ENCODE results near the gene ZNF366. TPM values are rescaled to one million over a fixed set of nuclear protein-coding genes. Genes with fewer than 3 reads are reported as not detected.

Gene ZNF366
- polyA plus RNA-seq, 3 donors = 0.05 to 1.2 (median 0.76) TPM

DNA sequence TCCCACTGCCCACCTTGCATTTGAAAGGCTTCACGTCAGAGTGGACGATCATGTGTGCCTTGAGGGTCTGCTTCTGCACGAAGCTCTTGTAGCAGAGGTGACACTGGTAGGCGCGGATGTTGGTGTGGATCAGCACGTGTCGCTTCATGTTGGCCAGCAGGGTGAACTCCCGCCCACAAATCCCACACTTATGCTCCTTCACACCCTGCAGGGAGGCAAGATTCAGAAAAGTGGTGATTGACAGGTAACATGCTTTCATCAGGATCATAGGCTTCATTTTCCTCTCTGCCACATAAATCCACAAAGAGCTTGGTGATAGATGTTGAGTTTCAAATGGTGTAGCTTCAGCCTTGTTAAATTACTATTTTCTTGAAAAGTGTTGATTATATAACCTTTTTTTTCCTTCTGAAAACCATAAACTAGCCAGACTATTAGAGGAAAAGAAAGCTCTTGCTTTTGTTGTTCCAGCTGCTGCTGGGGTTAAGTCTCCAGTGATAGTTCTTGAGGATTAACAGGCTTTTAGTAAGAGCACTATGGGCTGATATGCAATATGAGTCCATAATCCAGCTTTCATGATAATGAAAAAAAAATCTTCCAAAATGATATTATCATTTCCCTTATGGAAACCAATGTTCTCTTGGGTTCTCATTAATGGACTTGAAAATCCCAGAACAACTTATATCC lies 50.7 kb downstream of the ZNF366 start:
- no peaks in the 10 kb centered on the region for H3K27me3 ChIP-seq (ENCODE audit: control insufficient read depth in 2 of 2, insufficient read depth in 2 of 2, low read length in 2 of 2)
- H3K4me3 Mint-ChIP-seq = no peak overlapping the region
- no peak overlapping the region for H2AFZ ChIP-seq (ENCODE audit: insufficient read depth, low read depth, low read length, poor library complexity, severe bottlenecking)
- H3K9me3 ChIP-seq (replicated peaks in 1 of 2; ENCODE audit: control insufficient read depth in 1 of 2, insufficient read depth in 1 of 2, low read length in 2 of 2) = no peaks in the 10 kb centered on the region
- H3K36me3 ChIP-seq (replicated peaks in 1 of 2; ENCODE audit: control insufficient read depth in 1 of 2, insufficient read depth in 2 of 2, low read length in 2 of 2) = peaks cover 0 to 21% of the 10 kb centered on the region in 2 donors
- H3K36me3 Mint-ChIP-seq = peaks cover 17 to 35% of the 10 kb centered on the region in 2 donors
- H3K9me3 Mint-ChIP-seq = peaks cover 0 to 2% (median 1%) of the 10 kb centered on the region in 7 donors
- peaks cover 0 to 4% (median 0%) of the 10 kb centered on the region in 3 donors for H3K27me3 Mint-ChIP-seq (ENCODE audit: low read depth in 3 of 3)
- H3K9ac ChIP-seq (ENCODE audit: insufficient read depth, low read length, poor library complexity, severe bottlenecking) = no peak overlapping the region
- H4K20me1 ChIP-seq (ENCODE audit: insufficient read depth, low read length) = no peaks in the 10 kb centered on the region
- no peak overlapping the region for H3K4me2 ChIP-seq (replicated peaks; ENCODE audit: extremely low read depth, low read length, poor library complexity, severe bottlenecking)
- H3K27ac Mint-ChIP-seq = no peak overlapping the region
- intact Hi-C loops (cut with micrococcal nuclease) = no loop called here
- DNase-seq = no peak
- TF ChIP-seq, protein P1, sequence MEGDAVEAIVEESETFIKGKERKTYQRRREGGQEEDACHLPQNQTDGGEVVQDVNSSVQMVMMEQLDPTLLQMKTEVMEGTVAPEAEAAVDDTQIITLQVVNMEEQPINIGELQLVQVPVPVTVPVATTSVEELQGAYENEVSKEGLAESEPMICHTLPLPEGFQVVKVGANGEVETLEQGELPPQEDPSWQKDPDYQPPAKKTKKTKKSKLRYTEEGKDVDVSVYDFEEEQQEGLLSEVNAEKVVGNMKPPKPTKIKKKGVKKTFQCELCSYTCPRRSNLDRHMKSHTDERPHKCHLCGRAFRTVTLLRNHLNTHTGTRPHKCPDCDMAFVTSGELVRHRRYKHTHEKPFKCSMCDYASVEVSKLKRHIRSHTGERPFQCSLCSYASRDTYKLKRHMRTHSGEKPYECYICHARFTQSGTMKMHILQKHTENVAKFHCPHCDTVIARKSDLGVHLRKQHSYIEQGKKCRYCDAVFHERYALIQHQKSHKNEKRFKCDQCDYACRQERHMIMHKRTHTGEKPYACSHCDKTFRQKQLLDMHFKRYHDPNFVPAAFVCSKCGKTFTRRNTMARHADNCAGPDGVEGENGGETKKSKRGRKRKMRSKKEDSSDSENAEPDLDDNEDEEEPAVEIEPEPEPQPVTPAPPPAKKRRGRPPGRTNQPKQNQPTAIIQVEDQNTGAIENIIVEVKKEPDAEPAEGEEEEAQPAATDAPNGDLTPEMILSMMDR (IDR thresholded peaks at IDR 0.05) = no peak
- H3K4me3 ChIP-seq (replicated peaks in 1 of 3; ENCODE audit: low read depth in 2 of 3, low read length in 3 of 3) = no peak overlapping the region
- peaks cover 11 to 12% of the 10 kb centered on the region in 2 donors for H3K4me1 ChIP-seq (ENCODE audit: control insufficient read depth in 1 of 2, insufficient read depth in 2 of 2, low read length in 2 of 2)
- no peaks in the 10 kb centered on the region for H3K79me2 ChIP-seq (ENCODE audit: insufficient read depth, low read length)
- H3K4me1 Mint-ChIP-seq = peaks cover 11% of the 10 kb centered on the region
- 100% methylated on average over 4 of the region's 8 CpGs for WGBS (ENCODE audit: insufficient coverage)
- no peak overlapping the region for H3K27ac ChIP-seq (ENCODE audit: low read depth in 1 of 2, low read length in 2 of 2)

DNA sequence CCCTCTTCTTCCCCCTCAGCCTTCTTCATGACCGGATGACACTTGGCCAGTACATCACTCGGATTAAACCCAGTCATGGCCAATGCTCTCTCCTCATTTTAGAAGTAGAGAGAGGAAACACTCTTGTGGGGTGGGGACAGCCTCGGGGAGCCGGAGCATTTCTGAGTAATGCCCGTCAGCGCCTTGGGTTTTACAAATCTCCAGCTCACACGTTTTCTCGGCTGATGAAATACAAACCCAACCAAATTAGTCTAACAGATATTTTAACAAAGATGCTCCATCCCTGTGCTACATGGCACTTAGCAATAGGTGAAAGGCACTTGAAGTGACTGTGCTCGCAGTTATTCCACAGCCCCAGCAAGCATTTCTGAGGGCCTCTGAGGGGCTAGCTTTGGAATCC lies 51.7 kb downstream of the ZNF366 start:
- H3K27me3 Mint-ChIP-seq (ENCODE audit: low read depth in 3 of 3) = peaks cover 0 to 1% (median 0%) of the 10 kb centered on the region in 3 donors
- Histone ChIP-seq H3K4me3 (replicated peaks in 1 of 3; ENCODE audit: low read depth in 2 of 3, low read length in 3 of 3) (no peak overlapping the region), H2AFZ (ENCODE audit: insufficient read depth, low read depth, low read length, poor library complexity, severe bottlenecking) (no peak overlapping the region), H3K27me3 (ENCODE audit: control insufficient read depth in 2 of 2, insufficient read depth in 2 of 2, low read length in 2 of 2) (no peaks in the 10 kb centered on the region), H4K20me1 (ENCODE audit: insufficient read depth, low read length) (no peaks in the 10 kb centered on the region), H3K9me3 (replicated peaks in 1 of 2; ENCODE audit: control insufficient read depth in 1 of 2, insufficient read depth in 1 of 2, low read length in 2 of 2) (no peaks in the 10 kb centered on the region), H3K79me2 (ENCODE audit: insufficient read depth, low read length) (no peaks in the 10 kb centered on the region), H3K27ac (ENCODE audit: low read depth in 1 of 2, low read length in 2 of 2) (no peak overlapping the region), H3K4me1 (ENCODE audit: control insufficient read depth in 1 of 2, insufficient read depth in 2 of 2, low read length in 2 of 2) (peaks cover 11 to 12% of the 10 kb centered on the region in 2 donors), H3K9ac (ENCODE audit: insufficient read depth, low read length, poor library complexity, severe bottlenecking) (no peak overlapping the region), H3K36me3 (replicated peaks in 1 of 2; ENCODE audit: control insufficient read depth in 1 of 2, insufficient read depth in 2 of 2, low read length in 2 of 2) (peaks cover 0 to 15% of the 10 kb centered on the region in 2 donors), H3K4me2 (replicated peaks; ENCODE audit: extremely low read depth, low read length, poor library complexity, severe bottlenecking) (no peak overlapping the region)
- peaks cover 14% of the 10 kb centered on the region for H3K4me1 Mint-ChIP-seq
- peaks cover 0 to 2% (median 0%) of the 10 kb centered on the region in 7 donors for H3K9me3 Mint-ChIP-seq
- 94% methylated on average over 5 of the region's 9 CpGs for WGBS (ENCODE audit: insufficient coverage)
- no peak for DNase-seq
- TF ChIP-seq, protein P1 (IDR thresholded peaks at IDR 0.05) = no peak
- peaks cover 17 to 36% of the 10 kb centered on the region in 2 donors for H3K36me3 Mint-ChIP-seq
- H3K4me3 Mint-ChIP-seq = no peak overlapping the region
- intact Hi-C loops (cut with micrococcal nuclease) = no loop called here
- H3K27ac Mint-ChIP-seq = no peak overlapping the region

Data from CD14-positive monocyte (primary cell).